Measurements from ENCODE around the gene RSRC1. TPM values are rescaled to one million over a fixed set of nuclear protein-coding genes. Genes with fewer than 3 reads are reported as not detected.

RSRC1 gene
- total RNA-seq, 1 experiment from 2014 or later = 37.9 TPM

DNA sequence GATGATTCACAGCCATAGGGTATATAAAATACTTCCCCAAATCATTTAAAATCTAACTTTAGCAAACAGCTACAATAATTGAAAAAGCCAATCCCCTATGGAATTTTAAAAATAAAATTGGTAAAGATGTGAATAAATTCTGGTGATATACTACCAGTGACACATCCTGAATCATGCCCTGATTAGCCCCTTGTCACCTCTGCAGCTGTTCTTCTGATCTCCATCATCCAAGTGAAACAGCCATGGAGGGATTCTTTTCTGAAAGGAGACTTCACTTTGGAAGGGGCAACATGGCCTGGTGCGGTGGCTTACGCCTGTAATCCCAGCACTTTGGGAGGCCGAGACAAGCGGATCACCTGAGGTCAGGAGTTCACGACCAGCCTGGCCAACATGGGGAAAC, 345.5 kb downstream of the RSRC1 start:
- Mint-ChIP-seq H3K4me3 (no peak overlapping the region), H3K27me3 (ENCODE audit: low read depth) (no peaks in the 10 kb centered on the region), H3K4me1 (peaks cover 4 to 5% of the 10 kb centered on the region in 2 experiments; a peak in 2 of 4 replicates), H3K27ac (no peak overlapping the region), H3K9me3 (no peaks in the 10 kb centered on the region), H3K36me3 (ENCODE audit: insufficient read depth in 1 of 3, low read depth in 3 of 3) (no peaks in the 10 kb centered on the region)
- no peak overlapping the region for H4K91ac ChIP-seq (ENCODE audit: insufficient read length, low read depth, low read length)
- H4K8ac ChIP-seq (replicated peaks; ENCODE audit: insufficient read length, low read depth, low read length) = no peak overlapping the region
- H3K27ac ChIP-seq (ENCODE audit: insufficient read length, low read depth, low read length) = no peak overlapping the region
- no peaks in the 10 kb centered on the region for H3K79me1 ChIP-seq (ENCODE audit: insufficient read depth, low read depth, low read length, poor library complexity, severe bottlenecking)
- H3K56ac ChIP-seq (ENCODE audit: insufficient read length, low read depth, low read length) = no peak overlapping the region
- H3K9ac ChIP-seq (ENCODE audit: extremely low read depth, insufficient read length, low read length) = no peak overlapping the region
- WGBS (ENCODE audit: extremely low coverage, insufficient read length, low lambda C conversion rate) = no CpG with 5 or more reads among the region's 5 CpGs
- no peak overlapping the region for H2BK15ac ChIP-seq (ENCODE audit: low read depth, low read length)
- H2BK12ac ChIP-seq (ENCODE audit: insufficient read length, low read depth, low read length) = no peak overlapping the region
- no peak overlapping the region for H3T11ph ChIP-seq (ENCODE audit: low read length)
- H2AK5ac ChIP-seq (ENCODE audit: insufficient read length, low read length) = no peak overlapping the region
- H2BK5ac ChIP-seq (ENCODE audit: insufficient read length, low read length) = no peak overlapping the region
- H4K5ac ChIP-seq (ENCODE audit: insufficient read length, low read depth, low read length) = no peak overlapping the region
- H3K4me2 ChIP-seq (ENCODE audit: insufficient read depth, insufficient read length, low read length) = no peak overlapping the region
- H2BK120ac ChIP-seq (ENCODE audit: low read depth, low read length, poor library complexity, severe bottlenecking) = no peak overlapping the region
- no peak overlapping the region for H3K14ac ChIP-seq (ENCODE audit: insufficient read depth, low read length)
- H2BK20ac ChIP-seq (ENCODE audit: low read depth, low read length, poor library complexity, severe bottlenecking) = no peak overlapping the region
- no peaks in the 10 kb centered on the region for H4K20me1 ChIP-seq (ENCODE audit: control insufficient read depth, insufficient read depth, insufficient read length)
- H3K18ac ChIP-seq (ENCODE audit: insufficient read length, low read depth, low read length) = no peak overlapping the region
- TF ChIP-seq, protein P1, sequence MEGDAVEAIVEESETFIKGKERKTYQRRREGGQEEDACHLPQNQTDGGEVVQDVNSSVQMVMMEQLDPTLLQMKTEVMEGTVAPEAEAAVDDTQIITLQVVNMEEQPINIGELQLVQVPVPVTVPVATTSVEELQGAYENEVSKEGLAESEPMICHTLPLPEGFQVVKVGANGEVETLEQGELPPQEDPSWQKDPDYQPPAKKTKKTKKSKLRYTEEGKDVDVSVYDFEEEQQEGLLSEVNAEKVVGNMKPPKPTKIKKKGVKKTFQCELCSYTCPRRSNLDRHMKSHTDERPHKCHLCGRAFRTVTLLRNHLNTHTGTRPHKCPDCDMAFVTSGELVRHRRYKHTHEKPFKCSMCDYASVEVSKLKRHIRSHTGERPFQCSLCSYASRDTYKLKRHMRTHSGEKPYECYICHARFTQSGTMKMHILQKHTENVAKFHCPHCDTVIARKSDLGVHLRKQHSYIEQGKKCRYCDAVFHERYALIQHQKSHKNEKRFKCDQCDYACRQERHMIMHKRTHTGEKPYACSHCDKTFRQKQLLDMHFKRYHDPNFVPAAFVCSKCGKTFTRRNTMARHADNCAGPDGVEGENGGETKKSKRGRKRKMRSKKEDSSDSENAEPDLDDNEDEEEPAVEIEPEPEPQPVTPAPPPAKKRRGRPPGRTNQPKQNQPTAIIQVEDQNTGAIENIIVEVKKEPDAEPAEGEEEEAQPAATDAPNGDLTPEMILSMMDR (conservative IDR thresholded peaks at IDR 0.05) = no peak
- H3K23ac ChIP-seq (ENCODE audit: insufficient read length, low read depth, low read length) = no peak overlapping the region
- no peaks in the 10 kb centered on the region for H3K79me2 ChIP-seq (ENCODE audit: insufficient read depth, low read length)
- H3K27me3 ChIP-seq (ENCODE audit: insufficient read depth, low read length) = no peaks in the 10 kb centered on the region
- H3K4ac ChIP-seq (ENCODE audit: low read depth, low read length) = no peak overlapping the region
- H3K4me1 ChIP-seq (ENCODE audit: insufficient read depth, low read length) = no peaks in the 10 kb centered on the region; the same call in 1 of the 2 replicates
- no peaks in the 10 kb centered on the region for H3K23me2 ChIP-seq (ENCODE audit: insufficient read length, low read depth, low read length, poor library complexity, severe bottlenecking)
- H3K9me3 ChIP-seq (ENCODE audit: control insufficient read depth, low read depth, low read length) = no peaks in the 10 kb centered on the region
- no peak for DNase-seq
- H2AFZ ChIP-seq (ENCODE audit: low read length) = no peak overlapping the region
